ENCODE results near the gene CORO1C.
"Not testable (repeated sequence)": the region's sequence is repeated elsewhere in the genome, so short reads cannot be mapped to it uniquely, and the experiment has no call there.

CORO1C gene

DNA sequence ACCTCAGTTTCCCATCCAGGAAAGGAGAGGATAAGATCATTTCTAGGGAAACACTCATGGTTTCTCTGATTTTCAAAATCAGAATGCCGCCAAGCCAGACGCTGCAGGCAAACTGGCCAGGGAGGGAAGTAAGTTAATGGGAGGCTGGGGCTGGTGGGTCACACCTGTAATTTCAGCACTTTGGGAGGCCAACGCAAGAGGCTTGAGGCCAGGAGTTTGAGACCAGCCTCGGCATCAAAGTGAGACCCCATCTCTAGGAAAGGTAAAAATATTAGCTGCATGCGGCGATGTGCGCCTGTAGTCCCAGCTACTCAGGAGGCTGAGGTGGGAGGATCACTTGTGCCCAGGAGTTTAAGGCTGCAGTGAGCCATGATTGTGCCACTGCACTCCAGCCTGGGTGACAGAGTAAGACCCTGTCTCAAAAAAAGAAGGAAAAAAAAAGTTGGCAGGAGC lies 98.2 kb downstream of the CORO1C start:
- DNase-seq (ENCODE audit: low read depth): no peak

DNA sequence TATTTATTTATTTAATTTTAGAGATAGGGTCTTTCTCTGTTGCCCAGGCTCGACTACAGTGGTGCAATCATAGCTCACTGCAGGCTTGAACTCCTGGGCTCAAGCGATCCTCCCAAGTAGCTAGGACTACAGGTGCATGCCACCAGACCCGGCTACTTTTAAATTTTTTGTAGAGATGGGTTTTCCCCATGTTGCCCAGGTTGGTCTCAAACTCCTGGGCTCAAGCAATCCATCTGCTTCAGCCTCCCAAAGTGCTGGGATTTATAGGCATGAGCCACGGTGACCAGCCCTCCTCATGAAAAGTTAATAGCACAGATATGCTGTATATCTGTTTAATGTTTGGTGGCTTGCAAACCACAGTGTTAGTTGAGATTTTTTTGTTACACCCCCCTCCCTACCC lies 100.1 kb downstream of the CORO1C start:
- not testable (repeated sequence) for DNase-seq (ENCODE audit: low read depth)

DNA sequence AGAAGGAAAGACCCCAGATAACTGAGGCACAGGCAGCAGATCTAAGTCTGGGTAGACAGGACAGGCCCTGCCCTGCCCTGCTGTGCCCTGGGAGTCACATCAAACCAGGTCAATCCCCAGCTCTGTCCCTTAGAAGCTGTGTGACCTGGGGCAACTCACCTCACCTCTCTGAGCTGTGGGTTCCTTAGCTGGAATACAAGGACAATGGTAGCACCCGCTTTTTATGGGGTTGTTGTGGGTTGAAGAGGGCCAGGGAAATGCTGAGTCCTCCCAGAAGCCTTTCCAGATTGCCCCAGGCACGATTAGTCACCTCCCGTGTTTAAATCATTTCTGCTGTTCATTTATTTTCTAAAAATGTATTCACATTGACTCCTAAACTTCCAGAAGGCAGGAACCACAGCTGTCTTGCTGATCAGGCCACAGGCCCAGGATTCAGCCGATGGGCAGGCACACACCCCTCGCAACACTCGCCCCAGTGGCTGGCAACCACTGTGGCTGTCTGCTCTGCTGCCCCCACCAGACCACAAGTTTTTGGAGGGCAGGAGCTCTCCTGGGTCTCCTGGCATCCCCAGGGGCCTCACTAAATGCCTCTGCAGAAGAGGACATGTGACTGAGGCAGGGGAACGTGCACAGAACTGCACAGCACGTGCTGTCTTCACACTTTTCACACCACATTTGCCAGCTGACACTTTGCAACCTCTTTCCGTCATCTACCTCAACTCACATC lies 100.7 kb downstream of the CORO1C start:
- DNase-seq (ENCODE audit: low read depth): no peak

DNA sequence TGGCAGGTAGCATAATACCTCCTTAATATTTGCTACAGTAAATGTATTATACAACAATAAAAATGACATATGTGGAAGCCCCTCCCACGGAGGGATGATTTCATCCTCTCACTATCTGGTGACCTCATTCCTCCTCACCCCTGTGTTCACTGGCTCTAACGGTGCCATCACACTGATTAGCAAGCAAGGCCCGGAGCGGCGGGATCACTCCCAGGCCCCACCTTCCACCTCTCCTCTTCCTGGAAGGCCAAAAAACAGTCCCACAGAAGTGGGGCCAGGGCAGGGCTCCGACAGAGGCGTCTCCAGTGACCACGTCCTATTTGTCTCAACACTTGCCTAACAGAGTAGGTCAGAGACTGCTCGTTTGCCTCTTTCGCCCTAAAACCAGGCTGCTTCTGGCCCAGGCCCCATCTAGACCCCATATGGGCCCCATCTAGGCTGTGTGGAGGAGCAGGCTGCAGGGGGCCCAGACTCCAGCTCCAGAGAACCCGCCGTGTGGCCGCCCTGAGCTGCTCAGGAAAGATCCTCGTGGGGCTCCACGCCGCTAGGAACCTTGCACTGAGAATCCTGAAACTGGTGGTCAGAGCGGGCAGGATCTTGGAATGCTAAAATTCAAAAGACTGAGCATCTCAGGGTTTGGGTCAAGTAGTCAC lies 101.4 kb downstream of the CORO1C start:
- no peak for DNase-seq (ENCODE audit: low read depth)

DNA sequence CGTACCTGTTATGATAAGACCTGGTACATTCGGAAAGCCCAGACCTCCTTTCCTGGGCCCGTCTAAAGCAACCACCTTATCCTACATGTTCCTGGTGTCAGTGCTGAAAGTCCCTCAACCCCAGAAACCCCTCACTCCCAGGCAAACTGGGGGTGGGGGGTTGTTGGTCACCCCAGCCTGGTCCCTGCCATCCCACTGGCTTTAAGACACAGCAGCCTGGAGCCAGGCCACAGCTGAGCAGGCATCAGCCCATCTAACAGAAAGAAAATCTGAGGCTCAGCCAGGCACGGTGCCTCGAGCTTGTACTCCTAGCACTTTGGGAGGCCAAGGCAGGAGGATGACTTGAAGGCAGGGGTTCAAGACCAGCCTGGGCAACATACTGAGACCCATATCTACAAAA lies 102.2 kb downstream of the CORO1C start:
- DNase-seq (ENCODE audit: low read depth): no peak

DNA sequence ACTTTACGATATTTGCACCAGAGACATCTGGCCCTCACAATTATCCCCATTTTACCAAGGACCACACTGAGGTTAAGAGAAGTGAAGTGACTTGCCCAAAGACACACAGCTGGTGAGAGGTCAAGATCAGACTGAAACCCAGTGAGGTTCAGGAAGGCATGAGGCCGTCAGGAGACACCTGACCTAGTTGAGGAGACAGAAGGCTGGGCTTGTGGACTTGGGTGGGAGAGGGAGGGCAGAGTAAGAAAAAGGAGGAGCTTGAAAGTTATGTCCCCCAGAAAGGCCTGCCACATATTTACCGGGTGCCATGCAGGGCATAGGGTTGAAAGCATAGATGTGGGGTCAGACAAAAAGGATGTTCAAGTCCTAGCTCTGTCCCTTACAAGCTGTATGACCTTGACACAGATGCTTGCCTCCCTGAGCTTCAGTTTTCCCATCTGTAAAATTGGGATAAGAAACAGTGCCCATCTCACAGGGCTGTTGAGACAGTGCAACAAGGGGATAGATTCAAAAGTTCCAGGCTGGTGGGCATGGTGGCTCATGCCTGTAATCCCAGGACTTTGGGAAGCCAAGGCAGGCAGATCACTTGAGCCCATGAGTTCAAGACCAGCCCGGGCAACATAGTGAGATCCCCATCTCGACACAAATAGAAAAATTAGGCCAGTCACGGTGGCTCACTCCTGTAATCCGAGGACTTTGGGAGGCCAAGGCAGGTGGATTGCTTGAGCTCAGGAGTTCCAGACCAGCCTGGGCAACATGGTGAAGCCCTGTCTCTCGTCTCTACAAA lies 104.0 kb downstream of the CORO1C start:
- no peak for DNase-seq (ENCODE audit: low read depth)

DNA sequence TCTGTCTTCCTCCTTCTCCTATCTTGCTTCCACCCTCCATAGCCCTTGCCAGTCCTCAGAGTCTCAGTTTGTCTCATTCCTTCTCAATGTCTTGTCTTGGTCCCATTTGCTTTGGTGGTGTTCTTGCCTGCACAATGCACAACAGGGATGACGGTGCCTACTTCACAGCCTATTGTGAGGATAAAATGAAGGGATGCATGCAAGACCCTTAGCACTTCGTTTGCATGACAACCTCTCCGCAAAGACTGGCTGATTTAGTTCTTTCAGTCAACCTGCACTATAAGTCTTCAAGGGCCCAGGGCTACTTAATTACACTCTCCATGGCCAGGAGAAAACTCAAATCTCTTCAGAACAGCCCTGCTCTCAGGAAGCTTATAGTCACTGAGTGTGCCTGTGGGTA lies 106.1 kb downstream of the CORO1C start:
- DNase-seq (ENCODE audit: low read depth): no peak

DNA sequence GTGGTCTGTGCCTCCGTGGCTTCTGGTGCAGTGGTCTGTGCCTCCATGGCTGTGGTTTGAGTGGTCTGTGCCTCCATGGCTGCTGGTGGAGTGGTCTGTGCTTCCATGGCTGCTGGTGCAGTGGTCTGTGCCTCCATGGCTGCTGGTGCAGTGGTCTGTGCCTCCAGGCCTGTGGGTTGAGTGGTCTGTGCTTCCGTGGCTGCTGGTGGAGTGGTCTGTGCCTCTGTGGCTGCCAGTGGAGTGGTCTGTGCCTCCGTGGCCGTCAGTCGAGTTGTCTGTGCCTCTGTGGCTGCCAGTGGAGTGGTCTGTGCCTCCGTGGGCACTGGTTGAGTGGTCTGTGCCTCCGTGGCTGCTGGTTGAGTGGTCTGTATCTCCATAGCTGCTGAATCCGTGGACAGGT lies 107.7 kb downstream of the CORO1C start:
- DNase-seq (ENCODE audit: low read depth): no peak

DNA sequence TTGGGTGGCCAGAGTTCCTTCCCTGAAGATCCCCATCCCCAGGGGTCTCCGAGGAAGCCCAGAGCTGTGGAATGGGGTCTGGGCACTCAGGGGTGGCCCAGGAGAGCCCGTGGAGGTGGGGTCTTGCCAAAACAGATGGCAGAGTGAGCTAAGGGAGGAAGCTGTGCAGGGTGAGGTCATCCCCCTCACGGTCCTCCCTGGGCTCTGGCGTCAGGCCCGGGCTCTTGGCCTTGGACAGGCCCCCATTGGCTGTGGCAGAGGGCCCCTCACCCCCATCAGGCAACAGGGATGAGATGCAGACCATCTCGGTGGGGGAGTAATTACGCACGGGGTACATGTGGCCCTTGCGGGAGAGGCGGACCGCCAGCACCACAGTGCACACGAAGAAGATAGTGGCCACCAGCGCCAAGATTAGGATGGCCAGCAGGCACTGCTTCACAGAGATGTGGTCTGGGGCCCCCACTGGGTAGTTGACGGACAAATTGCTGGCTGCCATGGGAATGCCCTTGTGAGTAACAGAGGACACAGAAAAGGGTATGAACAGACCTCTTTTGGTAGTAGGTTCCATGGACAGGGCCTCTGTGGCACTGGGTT lies 108.3 kb downstream of the CORO1C start:
- no peak for DNase-seq (ENCODE audit: low read depth)

DNA sequence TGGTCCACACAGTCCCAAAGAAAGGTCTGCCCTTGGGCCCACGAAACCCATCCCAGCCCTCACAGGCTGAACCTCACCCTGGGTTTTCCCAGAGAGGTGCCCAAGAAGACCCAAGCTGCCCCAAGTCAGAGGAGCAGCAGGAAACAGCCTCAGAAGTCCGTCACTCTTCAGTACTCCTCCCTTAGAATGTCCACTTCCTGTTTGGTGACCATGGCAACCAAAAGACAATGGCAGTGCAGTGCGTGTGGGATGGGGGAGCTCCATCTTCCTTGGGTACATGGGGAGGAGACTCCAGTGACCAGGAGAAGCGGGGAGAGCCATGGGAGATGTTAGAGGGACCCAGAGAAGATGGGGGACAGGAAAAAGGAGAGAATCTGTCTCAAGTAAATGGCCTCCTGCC lies 108.9 kb downstream of the CORO1C start:
- DNase-seq (ENCODE audit: low read depth): no peak

DNA sequence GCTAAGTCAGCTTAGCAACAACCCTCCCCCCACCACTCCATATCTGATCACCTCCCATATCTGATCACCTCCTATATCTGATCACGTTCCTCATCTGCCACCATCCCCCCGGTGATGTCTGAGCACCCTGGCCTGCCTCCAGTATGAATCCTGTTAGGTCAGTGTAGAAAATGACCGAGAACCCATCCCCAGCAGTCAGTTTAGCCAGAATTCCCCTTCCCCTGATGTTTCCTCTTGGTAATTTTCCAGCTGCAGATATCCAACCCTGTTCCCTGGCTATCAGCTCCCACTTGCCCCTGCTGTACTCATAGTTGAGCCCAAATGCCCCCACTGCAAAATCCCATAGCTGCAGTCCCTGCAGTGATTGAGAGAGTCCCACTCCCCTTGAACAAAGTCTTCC lies 110.2 kb downstream of the CORO1C start:
- no peak for DNase-seq (ENCODE audit: low read depth)

DNA sequence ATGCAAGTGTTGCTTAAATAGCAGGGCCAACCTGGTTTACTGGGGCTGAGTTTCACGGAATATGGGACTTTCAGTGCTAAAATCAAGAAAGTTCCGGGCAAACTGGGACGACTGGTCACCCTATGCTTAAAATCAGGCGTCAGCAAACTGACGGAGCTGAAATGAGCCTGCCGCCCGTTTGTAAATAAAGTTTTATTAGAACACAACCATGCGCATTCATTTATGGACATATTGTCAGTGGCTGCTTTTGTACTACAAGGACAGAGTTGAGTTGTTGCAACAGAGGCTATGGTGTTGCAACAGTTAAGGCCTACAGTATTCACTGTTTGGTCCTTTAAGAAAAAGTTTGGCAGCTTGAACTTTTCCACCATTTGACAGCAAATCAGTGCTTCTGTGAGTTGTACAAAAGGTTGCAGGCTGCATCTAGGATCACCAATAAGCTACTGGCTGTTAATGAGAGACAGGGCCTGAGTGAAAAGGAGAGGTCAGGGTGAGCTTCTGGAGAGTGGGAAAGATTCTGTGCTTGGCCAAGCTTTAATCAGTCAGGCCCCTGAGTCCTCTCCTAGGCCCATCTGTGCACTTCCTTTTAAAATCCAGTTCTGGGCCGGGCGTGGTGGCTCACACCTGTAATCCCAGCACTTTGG lies 111.0 kb downstream of the CORO1C start:
- DNase-seq (ENCODE audit: low read depth): no peak

DNA sequence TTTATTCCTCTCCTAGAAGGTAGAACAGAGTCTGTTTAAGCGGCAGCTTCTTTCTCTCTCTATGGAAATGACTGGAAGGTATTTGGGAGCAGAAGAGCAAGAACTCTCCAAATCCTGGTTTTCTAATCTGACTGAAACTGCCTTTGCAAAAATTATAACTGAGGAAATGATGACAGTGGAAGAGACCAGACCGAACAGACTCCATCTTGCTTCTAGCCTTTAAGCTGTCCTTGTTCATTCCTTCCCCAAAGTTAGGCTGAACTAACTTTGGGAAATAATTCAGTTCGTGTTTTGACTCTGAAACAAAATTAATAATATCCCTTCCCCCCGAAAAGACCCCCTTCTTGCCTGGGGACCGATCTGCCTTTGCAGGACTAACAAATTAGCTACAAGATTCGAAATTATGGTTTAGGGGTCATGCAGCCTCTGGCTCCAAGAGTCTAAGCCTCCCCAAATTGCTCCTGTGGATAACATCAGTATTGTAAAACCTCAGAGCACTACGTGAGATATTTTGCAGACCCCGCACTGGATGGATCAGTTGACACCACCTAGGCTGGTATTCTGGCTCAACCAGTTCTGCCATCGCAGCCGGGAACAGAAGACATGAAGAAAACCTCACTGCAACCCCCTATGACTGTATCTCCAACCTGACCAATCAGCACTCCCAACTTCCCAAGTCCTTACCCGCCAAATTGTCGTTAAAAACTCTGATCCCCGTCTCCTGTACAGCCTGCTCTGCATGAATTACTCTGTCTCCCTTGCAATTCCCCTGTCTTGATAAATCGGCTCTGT lies 111.8 kb downstream of the CORO1C start:
- DNase-seq (ENCODE audit: low read depth): no peak

DNA sequence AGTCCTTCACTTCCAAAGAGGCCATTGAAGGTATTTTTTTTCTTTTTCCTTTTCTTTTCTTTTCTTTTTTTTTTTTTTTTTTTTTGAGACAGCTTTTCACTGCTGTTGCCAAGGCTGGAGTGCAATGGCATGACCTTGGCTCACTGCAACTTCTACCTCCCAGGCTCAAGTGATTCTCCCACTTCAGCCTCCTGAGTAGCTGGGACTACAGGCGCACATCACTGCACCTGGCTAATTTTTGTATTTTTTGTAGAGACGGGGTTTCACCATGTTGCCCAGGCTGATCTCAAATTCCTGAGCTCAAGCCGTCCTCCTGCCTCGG lies 112.4 kb downstream of the CORO1C start:
- DNase-seq (ENCODE audit: low read depth): not testable (repeated sequence)

DNA sequence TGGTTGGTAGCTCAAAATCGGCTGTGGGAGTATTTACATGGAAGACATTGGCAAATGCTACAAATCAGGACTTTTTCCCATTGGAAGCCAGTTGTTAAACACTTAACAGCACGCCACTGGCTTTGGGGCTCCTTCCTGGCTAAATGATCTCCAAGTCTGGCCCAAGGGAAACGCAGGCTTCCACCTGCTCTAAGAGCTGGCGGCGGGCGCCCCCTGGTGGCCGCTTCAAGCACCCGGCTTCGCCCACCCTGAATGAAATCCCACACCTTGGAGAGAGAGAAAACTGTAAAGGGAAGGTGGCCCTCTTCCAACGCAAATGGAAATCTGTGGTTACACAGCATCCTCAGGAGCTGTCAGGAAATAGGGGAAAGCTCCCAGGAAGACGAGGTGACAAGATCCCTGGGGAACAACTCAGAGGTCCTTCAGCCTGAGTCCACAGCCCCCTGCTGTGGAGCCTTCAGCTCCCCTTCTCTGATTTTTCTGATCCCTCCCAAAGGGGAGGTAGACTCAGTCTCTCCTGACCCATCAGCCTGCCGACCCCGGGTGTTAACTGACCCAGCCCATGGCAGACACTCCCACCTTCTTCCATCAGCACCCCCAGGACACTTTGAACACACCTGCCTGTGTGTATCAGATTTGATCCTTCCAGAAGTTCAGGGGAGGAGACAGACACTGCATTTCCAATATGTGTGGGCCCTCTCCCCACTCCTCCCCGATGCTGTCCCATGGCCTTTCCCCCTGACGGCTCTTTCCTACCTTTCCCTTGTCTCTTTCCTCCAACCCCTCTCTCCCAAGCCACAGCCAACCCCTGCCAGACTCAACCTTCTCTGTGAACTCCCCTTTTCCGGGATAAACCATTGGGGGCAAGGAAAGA lies 113.0 kb downstream of the CORO1C start:
- peak; percentile 64 for DNase-seq (ENCODE audit: low read depth)

DNA sequence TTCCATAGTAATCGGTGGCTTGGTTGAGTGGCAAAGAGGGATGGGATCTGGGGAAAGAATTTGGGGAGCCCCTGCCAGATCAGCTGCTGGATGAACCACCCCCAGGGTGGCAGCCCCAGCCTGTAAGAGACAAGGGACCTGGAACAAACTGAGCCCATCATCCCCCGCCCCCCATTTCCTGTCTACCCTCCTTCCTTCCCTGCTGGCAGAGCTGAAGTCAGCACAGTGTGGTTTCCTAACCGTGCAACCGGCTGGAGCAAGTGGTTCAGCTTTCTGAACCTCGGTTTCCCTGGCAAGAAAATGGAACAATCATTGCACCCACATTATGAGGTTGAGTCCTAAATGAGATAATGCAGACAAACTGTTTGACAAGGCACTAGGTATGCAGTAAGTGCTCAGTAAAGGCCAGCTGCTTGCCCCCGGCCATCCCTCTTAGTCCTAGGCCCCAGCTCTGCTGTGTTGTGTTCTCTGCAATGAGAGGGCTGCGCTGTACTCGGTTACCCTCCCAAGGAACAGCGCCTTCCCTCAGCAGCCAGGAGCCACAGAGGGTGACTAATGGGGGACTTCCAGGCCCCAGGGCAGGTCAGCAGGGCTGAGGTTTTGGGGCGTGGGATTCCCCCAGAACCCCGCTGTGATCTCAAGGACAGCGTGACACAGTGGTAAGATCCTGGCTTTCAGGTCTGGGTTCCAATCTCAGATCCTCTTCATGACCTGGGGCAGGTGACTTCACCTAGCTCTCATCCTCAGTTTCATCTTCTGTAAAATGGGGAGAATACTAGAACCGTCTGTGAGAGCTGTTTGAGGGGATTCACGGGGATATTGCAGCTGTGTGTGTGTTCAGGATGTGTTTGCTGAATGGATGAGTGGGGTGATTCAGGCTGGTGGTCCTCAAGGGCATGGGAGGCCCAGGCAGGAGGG lies 114.1 kb downstream of the CORO1C start:
- DNase-seq (ENCODE audit: low read depth): peak; percentile 68

DNA sequence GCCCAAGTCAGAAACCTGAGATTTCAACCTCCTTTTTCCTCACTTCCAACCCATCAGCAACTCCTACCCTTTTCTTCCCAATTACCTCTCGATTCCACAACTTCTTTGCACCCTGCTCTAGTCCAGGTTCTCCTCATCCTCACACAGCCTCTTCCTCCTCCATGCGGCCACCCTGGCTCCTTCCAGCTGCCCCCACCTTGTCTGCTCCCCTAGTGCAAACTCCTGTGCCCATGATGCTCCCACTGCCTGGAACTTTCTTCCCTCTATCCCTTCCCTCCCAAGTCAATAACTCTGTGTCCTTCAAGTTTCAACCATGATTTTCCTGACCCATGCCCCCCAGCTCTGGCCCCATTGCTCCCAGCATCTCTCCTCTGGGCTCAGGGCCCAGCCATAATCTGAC lies 115.0 kb downstream of the CORO1C start:
- DNase-seq (ENCODE audit: low read depth): no peak

DNA sequence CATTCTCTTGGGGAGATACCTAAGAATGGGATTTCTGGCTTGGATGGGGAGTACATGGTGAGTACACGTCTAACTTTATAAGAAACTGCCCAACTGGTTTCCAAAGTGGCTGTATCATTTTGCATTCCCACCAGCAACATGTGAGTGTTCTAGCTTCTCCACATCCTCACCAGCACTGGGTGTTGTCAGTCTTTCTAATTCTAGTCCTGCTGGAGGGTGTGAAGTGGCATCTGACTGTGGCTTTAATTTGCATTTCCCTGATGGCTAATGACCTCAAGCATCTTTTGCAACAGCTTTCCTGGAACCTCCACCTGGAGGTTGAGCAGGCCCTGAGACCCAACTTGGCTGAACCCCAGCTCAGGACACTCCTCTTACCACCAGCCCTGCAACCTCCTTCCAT lies 115.4 kb downstream of the CORO1C start:
- DNase-seq (ENCODE audit: low read depth): no peak

DNA sequence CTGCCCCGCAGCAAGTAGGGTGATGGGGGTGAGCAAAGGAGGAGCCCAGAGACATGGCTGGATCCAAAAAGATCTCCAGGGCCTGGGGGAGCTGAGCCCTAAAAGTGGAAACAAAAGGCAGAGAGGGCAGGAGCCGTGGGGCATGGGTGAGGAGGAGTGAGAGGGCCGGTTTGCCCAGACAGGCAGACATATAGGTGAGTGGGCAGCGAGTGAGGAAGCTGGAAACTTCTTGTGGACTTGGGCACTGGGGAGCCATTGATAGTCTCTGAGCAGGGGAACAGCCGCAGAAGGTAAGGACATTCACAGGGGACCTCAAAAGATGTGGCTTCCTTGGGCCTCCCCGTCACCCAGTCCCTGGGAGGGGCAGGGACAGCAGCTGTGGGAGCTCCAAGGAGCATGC lies 116.7 kb downstream of the CORO1C start:
- DNase-seq (ENCODE audit: low read depth): no peak

Measured in stimulated activated CD8-positive, alpha-beta memory T cell treated with anti-CD3 and anti-CD28 coated beads, Interleukin-4, amount 100 ng/mL, for 24 hours (primary cell).